CD4-positive, alpha-beta T cell (primary cell): ENCODE data around the gene SORL1-AS1.
"Not testable (repeated sequence)": the region's sequence is repeated elsewhere in the genome, so short reads cannot be mapped to it uniquely, and the experiment has no call there.

Source experiments
- ATAC-seq: fragments of 200-7000 bp; cut with Tn5 transposase; one replicate; pipeline ENCODE4 v1.10.0; 2022; ENCODE audit warnings: mild to moderate bottlenecking; ENCODE audit not compliant: poor library complexity
- CTCF ChIA-PET: fragments of 350-600 bp; sonication (Branson Sonifier 250); formaldehyde crosslinking; loops from one replicate; lab custom pipeline; 2021; ENCODE audit warnings: antibody characterized with exemption, inconsistent platforms; lab: Charles Lee
- POLR2A ChIA-PET: fragments of 350-600 bp; sonication (Branson Sonifier 250); formaldehyde crosslinking; loops from one replicate; lab custom pipeline; 2021; ENCODE audit warnings: antibody characterized with exemption, inconsistent platforms; lab: Charles Lee
- DNase-seq, 14 experiments: peaks; one replicate each; pipeline ENCODE4 v3.0.0-alpha.2; 2013 to 2020; ENCODE audit warnings: mixed read lengths in 2 of 14
- H3K27ac ChIP-seq, 2 donors: one replicate each; pipeline versions ENCODE4 v1.5.1 to v1.7.0; 2013; ENCODE audit warnings: low read length in 2 of 2, low read depth in 1 of 2, mild to moderate bottlenecking in 1 of 2
- H3K27me3 ChIP-seq, 2 experiments: 1 replicate in 1 of 2; 2 replicates in 1 of 2; pipeline versions ENCODE4 v1.6.1 to v1.7.0; 2013; ENCODE audit warnings: low read length in 2 of 2, control low read depth in 1 of 2, mild to moderate bottlenecking in 1 of 2, moderate library complexity in 1 of 2; ENCODE audit not compliant: insufficient read depth in 2 of 2, control insufficient read depth in 1 of 2
- H3K36me3 ChIP-seq: one replicate; pipeline ENCODE4 v1.6.1; 2013; ENCODE audit warnings: low read length, control low read depth; ENCODE audit not compliant: insufficient read depth
- H3K4me1 ChIP-seq: one replicate; pipeline ENCODE4 v1.6.1; 2013; ENCODE audit warnings: low read length, control low read depth; ENCODE audit not compliant: insufficient read depth
- H3K4me3 ChIP-seq: one replicate; pipeline ENCODE4 v1.5.1; 2013; ENCODE audit warnings: mild to moderate bottlenecking, low read length, moderate library complexity
- H3K9me3 ChIP-seq, 2 experiments: 1 replicate in 1 of 2; 2 replicates in 1 of 2; pipeline versions ENCODE4 v1.6.1 to v1.7.0; 2013; ENCODE audit warnings: low read length in 2 of 2, mild to moderate bottlenecking in 2 of 2, control low read depth in 1 of 2, moderate library complexity in 1 of 2; ENCODE audit not compliant: control insufficient read depth in 1 of 2, insufficient read depth in 1 of 2
- H3K27ac Mint-ChIP-seq: one replicate; pipeline ENCODE4 v1.8.0; 2020; ENCODE audit warnings: mixed read lengths
- H3K27me3 Mint-ChIP-seq: one replicate; pipeline ENCODE4 v1.8.0; 2021; ENCODE audit warnings: mixed read lengths
- H3K36me3 Mint-ChIP-seq: one replicate; pipeline ENCODE4 v1.8.0; 2021; ENCODE audit warnings: low read depth, mixed read lengths
- H3K4me1 Mint-ChIP-seq: one replicate; pipeline ENCODE4 v1.8.0; 2021; ENCODE audit warnings: low read depth, mixed read lengths
- H3K4me3 Mint-ChIP-seq: one replicate; pipeline ENCODE4 v1.8.0; 2020; ENCODE audit warnings: mild to moderate bottlenecking, mixed read lengths
- H3K9me3 Mint-ChIP-seq: one replicate; pipeline ENCODE4 v1.8.0; 2020; ENCODE audit warnings: mixed read lengths
- CTCF ChIP-seq: fragments of 200-600 bp; IDR thresholded peaks from one replicate; pipeline ENCODE4 v1.8.0; 2022; ENCODE audit warnings: antibody characterized with exemption, mild to moderate bottlenecking
- intact Hi-C, 2 experiments: fragments of 100-400 bp; cut with DNase I in 1 of 2; cut with micrococcal nuclease in 1 of 2; formaldehyde crosslinking; loops; one replicate each; pipeline versions ENCODE4 v1.15.1 to v1.9.0; 2023 to 2025; cut with DNase I, micrococcal nuclease

Gene SORL1-AS1

GRCh38 chr11:121483805-121484480, 31.2 kb upstream of the SORL1-AS1 start:
- H3K27me3 ChIP-seq: no peaks in the 10 kb centered on the region
- Mint-ChIP-seq H3K4me3 (no peak overlapping the region), H3K27me3 (no peaks in the 10 kb centered on the region), H3K27ac (peak overlapping the region; percentile 89), H3K36me3 (peaks cover 73% of the 10 kb centered on the region), H3K4me1 (peaks cover 69% of the 10 kb centered on the region), H3K9me3 (no peaks in the 10 kb centered on the region)
- ChIA-PET POLR2A (interaction anchor here (0.9 to 2.4 kb wide), 12 partner anchors 9 to 156 kb away, joined by 3 to 13 read pairs (median 6); partner anchors contain the start of genes SORL1 and SORL1-AS1), CTCF (interaction anchor here (1.3 to 1.7 kb wide), 3 partner anchors 16 to 42 kb away, joined by 3 to 7 read pairs (median 4); no protein-coding TSS in a partner anchor)
- intact Hi-C loops: no loop called here
- peaks cover 61% of the 10 kb centered on the region for H3K36me3 ChIP-seq
- no peak for TF ChIP-seq CTCF
- peaks cover 66% of the 10 kb centered on the region for H3K4me1 ChIP-seq
- H3K27ac ChIP-seq: peak overlapping the region; percentile 14 to 69
- DNase-seq (no peak), ATAC-seq (no peak)
- H3K9me3 ChIP-seq: no peaks in the 10 kb centered on the region
- H3K4me3 ChIP-seq: no peak overlapping the region

- ATAC-seq (peak; percentile 80), DNase-seq (peak; percentile 29 to 89 (median 60))
- Histone ChIP-seq H3K36me3 (peaks cover 59% of the 10 kb centered on the region), H3K4me3 (peak overlapping the region; percentile 27), H3K27ac (peak overlapping the region; percentile 69 to 71), H3K9me3 (no peaks in the 10 kb centered on the region), H3K4me1 (peaks cover 65% of the 10 kb centered on the region), H3K27me3 (no peaks in the 10 kb centered on the region)
- Mint-ChIP-seq H3K27ac (peak overlapping the region; percentile 89), H3K36me3 (peaks cover 73% of the 10 kb centered on the region), H3K27me3 (no peaks in the 10 kb centered on the region), H3K4me3 (peak overlapping the region; percentile 75), H3K4me1 (peaks cover 71% of the 10 kb centered on the region), H3K9me3 (no peaks in the 10 kb centered on the region)
- POLR2A ChIA-PET: interaction anchor here (0.7 to 2.4 kb wide), 15 partner anchors 11 to 161 kb away, joined by 3 to 13 read pairs (median 6); partner anchors contain the start of genes SORL1 and SORL1-AS1
- TF ChIP-seq CTCF: no peak
- CTCF ChIA-PET: interaction anchor here (0.7 to 2.4 kb wide), 7 partner anchors 12 to 40 kb away, joined by 3 to 13 read pairs (median 4); partner anchors contain the start of genes SORL1 and SORL1-AS1
- intact Hi-C loops: loop anchor here in 1 of 2 experiments (1.0 kb wide), 3 partner anchors 14 to 30 kb away; partner anchors contain the start of genes SORL1 and SORL1-AS1
Observed at GRCh38 chr11:121482231-121483129, 29.7 kb upstream of the SORL1-AS1 start.

- H3K36me3 Mint-ChIP-seq: peaks cover 73% of the 10 kb centered on the region
Observed at GRCh38 chr11:121481484-121482230, 28.9 kb upstream of the SORL1-AS1 start.

More at GRCh38 chr11:121481484-121482230, 28.9 kb upstream of the SORL1-AS1 start:
- not testable (repeated sequence) for H3K27me3 Mint-ChIP-seq, H3K27me3 ChIP-seq, H3K9me3 Mint-ChIP-seq, H3K9me3 ChIP-seq
- Histone ChIP-seq H3K27ac (peak overlapping the region; percentile 69 to 71), H3K4me1 (peaks cover 69% of the 10 kb centered on the region), H3K36me3 (peaks cover 58% of the 10 kb centered on the region), H3K4me3 (peak overlapping the region; percentile 27)
- H3K4me3 Mint-ChIP-seq: peak overlapping the region; percentile 75
- intact Hi-C loops: loop anchor here in 1 of 2 experiments (1.0 kb wide), 3 partner anchors 13 to 29 kb away; partner anchors contain the start of genes SORL1 and SORL1-AS1
- ChIA-PET CTCF (interaction anchor here (2.4 kb wide), 1 partner anchor 30 kb away, joined by 13 read pairs; the partner anchor contains the start of genes SORL1 and SORL1-AS1), POLR2A (interaction anchor here (0.6 to 2.2 kb wide), 9 partner anchors 13 to 190 kb away, joined by 3 to 20 read pairs (median 4); partner anchors contain the start of gene SORL1-AS1)
- H3K27ac Mint-ChIP-seq: peak overlapping the region; percentile 89
- H3K4me1 Mint-ChIP-seq: peaks cover 73% of the 10 kb centered on the region
- DNase-seq (peak; percentile 14 to 88 (median 36)), ATAC-seq (peak; percentile 83)
